A172 (cell line): ENCODE results near the gene MYH14. TPM values are rescaled to one million over a fixed set of nuclear protein-coding genes. Genes with fewer than 3 reads are reported as not detected.

Experiments
- DNase-seq: peaks from one replicate; pipeline ENCODE4 v3.0.0-alpha.2; 2015; ENCODE audit warnings: low spot score
- total RNA-seq: library from RNA; depleted of rRNA; stranded (reverse); fragments of >200 nt; shearing (Covaris generic); gene quantifications from 2 replicates; pipeline ENCODE4 v1.2.3, GENCODE V29; 2014

The MYH14 gene
- total RNA-seq, 1 experiment from 2014 or later = 2.4 TPM

GRCh38 chr19:50290775-50291174 is 87.4 kb downstream of the MYH14 start:
- no peak for DNase-seq

GRCh38 chr19:50292216-50292827 is 88.9 kb downstream of the MYH14 start:
- DNase-seq = no peak

GRCh38 chr19:50293263-50294004 is 90.0 kb downstream of the MYH14 start:
- no peak for DNase-seq

- DNase-seq = no peak
Measured at GRCh38 chr19:50300051-50300450, 96.6 kb downstream of the MYH14 start.

GRCh38 chr19:50300814-50301606 is 97.6 kb downstream of the MYH14 start:
- DNase-seq = peak; percentile 80

- no peak for DNase-seq
Measured at GRCh38 chr19:50301607-50301971, 98.2 kb downstream of the MYH14 start.

GRCh38 chr19:50303558-50303957 is 100.1 kb downstream of the MYH14 start:
- DNase-seq = no peak

GRCh38 chr19:50308991-50309390 is 105.6 kb downstream of the MYH14 start:
- no peak for DNase-seq

GRCh38 chr19:50309396-50310125 is 106.1 kb downstream of the MYH14 start:
- DNase-seq = no peak

- DNase-seq = no peak
Measured at GRCh38 chr19:50310759-50311465, 107.5 kb downstream of the MYH14 start.

GRCh38 chr19:50311723-50312635 is 108.6 kb downstream of the MYH14 start:
- DNase-seq = peak; percentile 27

- no peak for DNase-seq
Measured at GRCh38 chr19:50312967-50313811, 109.8 kb downstream of the MYH14 start.

- DNase-seq = no peak
Measured at GRCh38 chr19:50313812-50314536, 110.6 kb downstream of the MYH14 start.

- no peak for DNase-seq
Measured at GRCh38 chr19:50314724-50315708, 111.6 kb downstream of the MYH14 start.

GRCh38 chr19:50315773-50316448 is 112.5 kb downstream of the MYH14 start:
- peak; percentile 72 for DNase-seq

GRCh38 chr19:50317115-50317514 is 113.7 kb downstream of the MYH14 start:
- no peak for DNase-seq

GRCh38 chr19:50318438-50318837 is 115.0 kb downstream of the MYH14 start:
- DNase-seq = no peak
